Stimulated activated CD4-positive, alpha-beta T cell treated with anti-CD3 and anti-CD28 coated beads, Interleukin-12 subunit alpha, Interleukin-12 subunit beta, amount 100 ng/mL, for 4 hours (primary cell): ENCODE measurements around the gene KAT5.
"Not testable (repeated sequence)": the region's sequence is repeated elsewhere in the genome, so short reads cannot be mapped to it uniquely, and the experiment has no call there.

Experiments
- DNase-seq: peaks from one replicate; pipeline ENCODE4 v3.0.0-alpha.2; 2020

Gene KAT5

GRCh38 chr11:65711785-65712632, at the start of gene KAT5:
Gene KAT5 (plus strand): TSS chr11:65712252. CDS start chr11:65712268, 16 bp downstream.
- peak; percentile 97 for DNase-seq

- DNase-seq = peak; percentile 84
Measured at GRCh38 chr11:65662799-65663638, 49.0 kb upstream of the KAT5 start, which contains the start of gene RELA. Gene RELA (minus strand): TSS chr11:65662916. CDS start chr11:65662832, 84 bp downstream.

GRCh38 chr11:65663639-65664200, 48.3 kb upstream of the KAT5 start:
- peak; percentile 52 for DNase-seq

DNA sequence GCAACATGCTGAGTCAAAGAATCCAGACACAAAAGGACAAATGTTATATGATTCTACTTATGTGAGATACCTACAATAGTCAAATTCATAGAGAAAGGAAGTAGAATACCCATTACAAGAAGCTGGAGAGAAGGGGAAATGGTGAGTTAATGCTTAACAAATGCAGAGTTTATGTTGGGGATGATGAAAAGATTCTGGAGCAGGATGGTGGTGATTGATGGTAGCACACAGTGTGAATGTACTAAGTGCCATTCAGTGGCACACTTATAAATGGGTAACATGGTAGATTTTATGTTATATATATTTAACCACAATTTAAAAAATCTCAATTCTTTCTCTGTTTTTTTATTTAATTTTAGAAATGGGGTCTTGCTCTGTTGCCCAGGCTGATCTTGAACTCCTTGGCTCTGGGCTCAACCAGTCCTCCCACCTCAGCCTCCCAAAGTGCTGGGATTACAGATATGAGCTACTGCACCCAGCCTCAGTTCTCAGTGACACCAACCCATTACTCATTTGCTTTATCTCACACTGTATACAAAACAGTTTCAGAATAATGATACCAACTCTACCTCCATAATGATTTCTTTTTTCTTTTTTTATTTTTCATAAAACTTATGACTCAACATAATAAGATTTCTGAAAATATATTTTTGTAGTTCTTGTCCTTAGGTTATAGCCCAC, 39.7 kb upstream of the KAT5 start:
- no peak for DNase-seq

DNA sequence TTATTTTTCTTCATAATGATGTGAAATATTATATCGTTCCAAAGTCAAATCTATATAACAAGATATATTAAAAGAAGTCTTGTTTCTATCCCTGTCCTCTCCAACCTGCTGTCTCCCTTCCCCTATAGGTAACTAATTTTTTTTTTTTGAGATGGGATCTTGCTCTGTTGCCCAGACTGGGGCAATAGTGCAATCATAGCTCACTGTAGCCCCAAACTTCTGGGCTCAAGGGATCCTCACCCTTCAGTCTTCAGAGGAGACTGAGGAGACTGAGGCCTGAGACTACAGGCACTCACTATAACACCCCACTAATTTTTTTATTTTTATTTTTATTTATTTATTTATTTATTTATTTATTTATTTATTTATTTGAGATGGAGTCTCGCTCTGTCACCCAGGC, 39.1 kb upstream of the KAT5 start:
- DNase-seq = no peak

GRCh38 chr11:65680192-65680743, 31.8 kb upstream of the KAT5 start:
- DNase-seq = no peak

GRCh38 chr11:65683480-65683879, 28.6 kb upstream of the KAT5 start:
- DNase-seq = not testable (repeated sequence)

- DNase-seq = no peak
Measured at GRCh38 chr11:65685981-65686380, 26.1 kb upstream of the KAT5 start.

DNA sequence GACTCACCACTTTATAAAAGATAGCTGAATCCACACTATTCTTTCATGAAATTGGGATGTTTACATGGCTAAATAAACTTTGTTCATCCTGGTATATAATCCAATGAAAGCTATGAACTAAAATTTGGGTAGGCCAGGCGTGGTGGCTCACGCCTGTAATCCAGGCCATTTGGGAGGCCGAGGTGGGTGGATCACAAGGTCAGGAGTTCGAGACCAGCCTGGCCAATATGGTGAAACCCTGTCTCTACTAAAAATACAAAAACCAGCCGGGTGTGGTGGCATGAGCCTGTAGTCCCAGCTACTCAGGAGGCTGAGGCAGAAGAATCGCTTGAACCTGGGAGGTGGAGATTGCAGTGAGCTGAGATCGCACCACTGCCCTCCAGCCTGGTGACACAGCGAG, 20.2 kb upstream of the KAT5 start:
- DNase-seq = not testable (repeated sequence)

GRCh38 chr11:65692367-65692766, 19.7 kb upstream of the KAT5 start:
- no peak for DNase-seq

DNA sequence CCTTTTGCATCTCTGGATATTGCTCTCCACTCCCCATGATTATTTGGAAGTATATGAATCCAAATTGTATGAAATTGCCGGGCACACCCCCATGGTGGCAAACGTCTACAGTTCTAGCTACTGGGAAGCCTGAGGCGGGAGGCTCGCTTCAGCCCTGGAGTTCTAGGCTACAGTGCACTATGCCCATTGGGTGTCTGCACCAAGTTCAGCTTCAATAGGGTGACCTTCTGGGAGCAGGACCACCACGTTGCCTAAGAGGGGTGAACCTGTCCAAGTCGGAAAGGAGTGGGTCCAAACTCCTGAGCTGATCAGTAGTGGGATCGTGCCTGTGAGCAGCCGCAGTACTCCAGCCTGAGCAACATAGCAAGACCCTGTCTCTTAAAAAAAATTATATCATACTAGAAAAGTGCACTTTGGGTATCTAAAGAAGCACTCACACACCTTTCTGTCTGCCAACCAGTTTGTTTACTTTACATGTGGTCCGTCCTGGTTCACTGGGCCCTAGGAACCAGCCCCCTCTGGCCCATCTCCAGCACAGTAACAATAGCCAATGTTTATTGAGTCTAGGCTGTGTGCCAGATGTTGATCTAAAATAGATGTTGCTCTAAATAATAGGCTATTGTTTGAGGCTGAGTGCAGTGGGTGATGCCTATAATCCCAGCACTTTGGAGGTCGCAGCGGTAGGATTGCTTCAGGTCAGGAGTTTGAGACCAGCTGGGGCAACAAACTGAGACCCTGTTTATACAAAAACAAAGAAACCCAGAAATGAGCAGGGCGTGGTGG, 16.4 kb upstream of the KAT5 start:
- DNase-seq = no peak

DNA sequence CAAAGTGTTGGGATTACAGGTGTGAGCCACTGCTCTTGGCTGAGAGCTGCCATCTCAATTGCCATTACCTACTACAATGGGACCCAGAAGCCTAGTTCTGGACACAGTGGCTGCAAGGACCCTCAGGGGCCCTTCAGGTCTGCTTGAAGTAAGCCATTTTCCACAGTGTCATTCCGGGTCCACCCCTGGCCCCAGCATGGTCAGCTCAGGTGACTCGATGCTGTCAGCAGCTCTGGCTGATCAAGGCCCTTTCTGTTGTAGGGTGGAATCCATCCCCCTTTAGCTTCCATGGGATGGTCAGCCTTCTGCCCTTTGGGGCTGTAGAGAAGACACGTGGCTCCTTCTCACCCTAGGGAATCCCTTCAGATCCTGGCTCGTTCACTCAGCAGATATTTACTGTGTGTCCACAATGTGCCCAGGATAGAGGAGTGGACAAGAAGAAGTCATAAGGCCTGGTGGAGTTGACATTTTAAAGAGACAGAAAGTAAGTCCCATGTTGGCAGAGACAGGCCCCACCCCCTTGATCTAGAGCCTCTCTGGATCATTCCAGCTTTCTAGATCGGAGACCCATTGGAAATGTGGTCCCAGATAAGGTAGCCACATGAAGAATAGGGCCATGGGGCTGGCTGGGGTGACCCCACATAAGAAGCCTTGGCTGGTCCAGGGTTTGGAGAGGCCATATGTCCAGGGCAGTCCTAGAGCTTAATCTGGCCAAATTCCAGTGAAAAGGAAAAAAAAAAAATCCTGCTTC, 15.1 kb upstream of the KAT5 start:
- no peak for DNase-seq

- DNase-seq = no peak
Measured at GRCh38 chr11:65698205-65698604, 13.8 kb upstream of the KAT5 start.

DNA sequence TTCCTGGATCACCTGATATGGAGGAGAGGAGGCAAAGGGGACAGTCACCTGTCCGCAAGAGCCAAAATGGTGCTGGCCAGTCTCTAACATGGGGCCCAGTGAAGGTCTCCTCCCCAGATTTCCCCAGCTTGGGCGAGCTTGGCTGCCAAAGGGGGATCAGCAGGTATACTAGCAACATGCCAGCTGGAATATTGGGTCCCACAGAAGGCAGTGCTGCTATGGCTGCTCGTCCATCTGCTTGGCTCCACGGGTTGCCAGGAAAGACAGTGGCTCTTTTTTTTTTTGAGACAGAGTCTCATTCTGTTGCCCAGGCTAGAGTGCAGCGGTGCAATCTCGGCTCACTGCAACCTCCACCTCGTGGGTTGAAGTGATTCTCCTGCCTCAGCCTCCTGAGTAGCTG, 12.7 kb upstream of the KAT5 start:
- no peak for DNase-seq

GRCh38 chr11:65700399-65700798, 11.7 kb upstream of the KAT5 start:
- DNase-seq = no peak

GRCh38 chr11:65701686-65702085, 10.4 kb upstream of the KAT5 start:
- no peak for DNase-seq

- DNase-seq = no peak
Measured at GRCh38 chr11:65703846-65704245, 8.2 kb upstream of the KAT5 start.

DNA sequence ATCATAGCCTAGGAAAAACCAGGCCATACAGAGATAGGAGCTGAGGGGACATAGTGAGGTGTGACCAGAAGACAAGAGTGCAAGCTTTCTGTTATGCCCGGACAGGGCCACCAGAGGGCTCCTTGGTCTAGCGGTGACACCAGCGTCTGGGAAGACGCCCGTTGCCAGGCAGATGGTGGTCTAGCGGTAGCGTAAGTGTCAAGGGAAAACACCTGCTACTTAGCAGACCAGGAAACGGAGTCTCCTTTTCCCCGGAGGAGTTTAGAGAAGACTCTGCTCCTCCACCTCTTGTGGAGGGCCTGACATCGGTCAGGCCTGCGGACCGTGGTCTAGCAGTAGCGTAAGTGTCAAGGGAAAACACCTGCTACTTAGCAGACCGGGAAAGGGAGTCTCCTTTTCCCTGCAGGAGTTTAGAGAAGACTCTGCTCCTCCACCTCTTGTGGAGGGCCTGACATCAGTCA, 5.7 kb upstream of the KAT5 start:
- DNase-seq = peak; percentile 66

DNA sequence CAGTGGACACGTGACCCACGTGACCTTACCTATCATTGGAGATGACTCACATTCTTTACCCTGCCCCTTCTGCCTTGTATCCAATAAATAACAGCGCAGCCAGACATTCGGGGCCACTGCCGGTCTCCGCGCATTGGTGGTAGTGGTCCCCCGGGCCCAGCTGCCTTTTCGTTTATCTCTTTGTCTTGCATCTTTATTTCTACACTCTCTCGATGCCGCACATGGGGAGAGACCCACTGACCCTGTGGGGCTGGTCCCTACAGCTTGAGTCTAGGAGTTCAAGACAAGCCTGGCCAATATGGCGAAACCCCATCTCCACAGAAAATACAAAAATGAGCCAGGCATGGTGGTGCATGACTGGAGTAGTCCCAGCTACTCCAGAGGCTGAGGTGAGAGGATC, 5.0 kb upstream of the KAT5 start:
- DNase-seq = not testable (repeated sequence)

DNA sequence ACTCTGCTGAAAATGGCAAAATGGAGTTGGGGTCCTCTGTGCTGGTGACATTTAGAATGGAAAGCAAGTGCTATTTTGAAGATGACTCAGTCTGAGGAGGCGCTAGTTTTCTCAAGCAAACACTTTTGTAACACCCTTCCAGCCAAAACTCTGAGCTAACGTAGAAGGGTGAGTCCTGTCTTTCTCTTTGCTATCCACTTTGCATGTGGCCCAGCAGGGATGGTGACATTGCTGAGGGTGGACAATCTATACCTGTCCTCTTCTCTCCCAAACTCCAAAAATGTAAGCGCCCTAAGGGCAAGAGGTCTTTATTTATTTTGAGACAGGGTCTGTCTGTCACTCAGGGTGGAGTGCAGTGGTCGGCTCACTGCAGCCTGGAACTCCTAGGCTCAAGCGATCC, 3.6 kb upstream of the KAT5 start:
- DNase-seq = no peak

- no peak for DNase-seq
Measured at GRCh38 chr11:65709661-65710060, 2.4 kb upstream of the KAT5 start.
